HG03064 (cell line): ENCODE measurements around the gene FAM219B.
"Not testable (repeated sequence)": the region's sequence is repeated elsewhere in the genome, so short reads cannot be mapped to it uniquely, and the experiment has no call there.

Experiments
- ATAC-seq: cut with Tn5 transposase; IDR thresholded peaks from one replicate; pipeline ENCODE4 v1.9.1; 2021; ENCODE audit warnings: low read depth; ENCODE audit not compliant: unreplicated experiment

Gene FAM219B

GRCh38 chr15:74904190-74904805 lies 2.4 kb downstream of the FAM219B start:
- no peak for ATAC-seq

- no peak for ATAC-seq
Observed at GRCh38 chr15:74903676-74904075, 3.0 kb downstream of the FAM219B start.

GRCh38 chr15:74902295-74903075 lies 4.2 kb downstream of the FAM219B start:
- no peak for ATAC-seq

- no peak for ATAC-seq
Observed at GRCh38 chr15:74901612-74902063, 5.0 kb downstream of the FAM219B start.

- ATAC-seq = no peak
Observed at GRCh38 chr15:74897300-74897701, 9.3 kb downstream of the FAM219B start.

GRCh38 chr15:74896316-74896715 lies 10.3 kb downstream of the FAM219B start:
- no peak for ATAC-seq

GRCh38 chr15:74895830-74896229 lies 10.8 kb downstream of the FAM219B start:
- ATAC-seq = no peak

GRCh38 chr15:74894383-74894782 lies 12.3 kb downstream of the FAM219B start:
- not testable (repeated sequence) for ATAC-seq

GRCh38 chr15:74893627-74894026 lies 13.0 kb downstream of the FAM219B start:
- no peak for ATAC-seq

GRCh38 chr15:74892931-74893330 lies 13.7 kb downstream of the FAM219B start:
- no peak for ATAC-seq

- ATAC-seq = no peak
Observed at GRCh38 chr15:74892313-74892712, 14.3 kb downstream of the FAM219B start.

GRCh38 chr15:74891469-74891868 lies 15.2 kb downstream of the FAM219B start:
- no peak for ATAC-seq

GRCh38 chr15:74890665-74890960 lies 16.0 kb downstream of the FAM219B start:
- no peak for ATAC-seq

GRCh38 chr15:74889883-74890664 lies 16.6 kb downstream of the FAM219B start, which contains the start of gene MPI:
TSS of gene MPI (plus strand) at chr15:74890042. CDS start at chr15:74890074, 32 bp downstream.
- ATAC-seq = peak; percentile 77

GRCh38 chr15:74889390-74889882 lies 17.2 kb downstream of the FAM219B start:
- no peak for ATAC-seq

- no peak for ATAC-seq
Observed at GRCh38 chr15:74888716-74889115, 17.9 kb downstream of the FAM219B start.

GRCh38 chr15:74887537-74888193 lies 19.0 kb downstream of the FAM219B start:
- not testable (repeated sequence) for ATAC-seq

GRCh38 chr15:74885461-74885860 lies 21.2 kb downstream of the FAM219B start:
- no peak for ATAC-seq

GRCh38 chr15:74884428-74885223 lies 22.0 kb downstream of the FAM219B start:
- ATAC-seq = no peak

- no peak for ATAC-seq
Observed at GRCh38 chr15:74882528-74882927, 24.1 kb downstream of the FAM219B start.
